HCT116 (cell line): ENCODE data around the gene FSCN2. TPM values are rescaled to one million over a fixed set of nuclear protein-coding genes. Genes with fewer than 3 reads are reported as not detected.

Experiments used
- ATAC-seq: fragments of 200-7000 bp; cut with Tn5 transposase; 2 replicates; pipeline ENCODE4 v1.9.1; 2020; ENCODE audit warnings: mild to moderate bottlenecking, moderate library complexity
- BruUV-seq: library from RNA; stranded (reverse); fragments of 400-500 nt; replicated peaks from 2 replicates; lab custom pipeline; 2021; lab: Mats Ljungman, UMichigan
- CTCF ChIA-PET: fragments of 300-600 bp; sonication (Branson Sonifier 250); formaldehyde crosslinking; loops from one replicate; lab custom pipeline; 2021; ENCODE audit warnings: antibody characterized with exemption; lab: Charles Lee
- POLR2A ChIA-PET: fragments of 300-600, 350-600 bp; sonication (Branson Sonifier 250); formaldehyde crosslinking; loops from one replicate; lab custom pipeline; 2021; ENCODE audit warnings: antibody characterized with exemption; lab: Charles Lee
- RAD21 ChIA-PET, 2 experiments: fragments of 300-600 bp; sonication (Branson Sonifier 250); formaldehyde crosslinking; loops; one replicate each; lab custom pipeline; 2023; ENCODE audit warnings: low total read pairs in 2 of 2; ENCODE audit not compliant: uncharacterized antibody in 2 of 2, unreplicated experiment in 2 of 2, low non-redundant PET in 1 of 2; lab: Charles Lee
- DNase-seq: peaks from one replicate; pipeline ENCODE4 v3.0.0-alpha.2; 2010; ENCODE audit warnings: low read depth, low spot score
- H2AFZ ChIP-seq: fragments of 200-600 bp; shearing (Covaris generic), sonication (generic); 2 replicates; pipeline ENCODE4 v1.6.1; 2017; ENCODE audit warnings: low read depth, mixed run types, mixed read lengths, antibody characterized with exemption, low read length; ENCODE audit not compliant: poor library complexity, severe bottlenecking
- H3K27ac ChIP-seq: 2 replicates; pipeline ENCODE4 v1.5.1; 2012; ENCODE audit warnings: low read depth, low read length
- H3K27me3 ChIP-seq: fragments of 200-600 bp; sonication (generic); 2 replicates; pipeline ENCODE4 v1.6.1; 2016; ENCODE audit warnings: mixed run types, low read length, mixed read lengths; ENCODE audit not compliant: insufficient read depth
- H3K36me3 ChIP-seq, 2 experiments: fragments of 200-500 bp in 1 of 2; fragments of 200-600 bp in 1 of 2; sonication (Bioruptor generic) in 1 of 2; sonication (generic) in 1 of 2; 2 replicates each; pipeline versions ENCODE4 v1.5.1 to v1.6.1; 2014 to 2016; ENCODE audit warnings: low read length in 2 of 2, inconsistent platforms in 1 of 2, mixed read lengths in 1 of 2, mixed run types in 1 of 2; ENCODE audit not compliant: insufficient read depth in 2 of 2, control insufficient read depth in 1 of 2
- H3K4me1 ChIP-seq, 2 experiments: fragments of 200-600 bp in 1 of 2; sonication (generic) in 1 of 2; 2 replicates each; pipeline versions ENCODE4 v1.5.1 to v1.6.1; 2012 to 2017; ENCODE audit warnings: low read length in 2 of 2, inconsistent platforms in 1 of 2, mild to moderate bottlenecking in 1 of 2, mixed read lengths in 1 of 2, mixed run types in 1 of 2, moderate library complexity in 1 of 2; ENCODE audit not compliant: insufficient read depth in 2 of 2, control insufficient read depth in 1 of 2
- H3K4me2 ChIP-seq: fragments of 200-600 bp; sonication (generic); 2 replicates; pipeline ENCODE4 v1.6.1; 2017; ENCODE audit warnings: mixed run types, low read length, mixed read lengths
- H3K4me3 ChIP-seq, 2 experiments: fragments of 200-600 bp in 1 of 2; sonication (generic) in 1 of 2; replicated peaks in 1 of 2; 2 replicates each; pipeline ENCODE4 v1.5.1; 2011 to 2016; ENCODE audit warnings: low read length in 2 of 2, control low read depth in 1 of 2, low read depth in 1 of 2, mild to moderate bottlenecking in 1 of 2, mixed read lengths in 1 of 2, mixed run types in 1 of 2
- H3K79me2 ChIP-seq: fragments of 200-600 bp; sonication (generic); 2 replicates; pipeline ENCODE4 v1.6.1; 2017; ENCODE audit warnings: mild to moderate bottlenecking, mixed run types, low read length, moderate library complexity, mixed read lengths; ENCODE audit not compliant: insufficient read depth
- H3K9ac ChIP-seq: fragments of 200-600 bp; sonication (generic); 2 replicates; pipeline ENCODE4 v1.6.1; 2016; ENCODE audit warnings: low read length, mixed read lengths
- H3K9me2 ChIP-seq: fragments of 200-600 bp; sonication (generic), shearing (Covaris generic); 2 replicates; pipeline ENCODE4 v1.6.1; 2017; ENCODE audit warnings: mixed run types, mild to moderate bottlenecking, moderate library complexity; ENCODE audit not compliant: insufficient read depth
- H3K9me3 ChIP-seq, 2 experiments: fragments of 200-500 bp in 1 of 2; fragments of 200-600 bp in 1 of 2; sonication (Bioruptor generic) in 1 of 2; sonication (generic) in 1 of 2; 2 replicates each; pipeline ENCODE4 v1.6.1; 2014 to 2017; ENCODE audit warnings: low read length in 2 of 2, mixed read lengths in 2 of 2, inconsistent platforms in 1 of 2, low read depth in 1 of 2, mild to moderate bottlenecking in 1 of 2, mixed run types in 1 of 2, moderate library complexity in 1 of 2; ENCODE audit not compliant: control insufficient read depth in 1 of 2, insufficient read depth in 1 of 2
- H4K20me1 ChIP-seq: fragments of 200-600 bp; sonication (generic), shearing (Covaris generic); 2 replicates; pipeline ENCODE4 v1.6.1; 2017; ENCODE audit warnings: mixed run types, mild to moderate bottlenecking, moderate library complexity; ENCODE audit not compliant: insufficient read depth
- CTCF ChIP-seq, 3 experiments: fragments of 200-600 bp in 1 of 3; sonication (generic) in 1 of 3; IDR thresholded peaks in 2 of 3; conservative IDR thresholded peaks in 1 of 3; 2 replicates each; pipeline ENCODE4 v1.5.1; 2012 to 2017; ENCODE audit warnings: low read depth in 2 of 3, low read length in 2 of 3, antibody characterized with exemption in 1 of 3, borderline replicate concordance in 1 of 3, control low read depth in 1 of 3, mild to moderate bottlenecking in 1 of 3, mixed read lengths in 1 of 3, mixed run types in 1 of 3, moderate library complexity in 1 of 3; ENCODE audit not compliant: insufficient read depth in 1 of 3
- EGR1 ChIP-seq: IDR thresholded peaks from 2 replicates; pipeline ENCODE4 v1.6.1; 2012; ENCODE audit warnings: low read depth
- EZH2 ChIP-seq: fragments of 200-600 bp; sonication (generic); IDR thresholded peaks from 2 replicates; pipeline ENCODE4 v1.6.1; 2017; ENCODE audit warnings: antibody characterized with exemption, mixed run types
- EZH2phosphoT487 ChIP-seq: fragments of 200-600 bp; IDR thresholded peaks from 2 replicates; pipeline ENCODE4 v1.6.1; 2018; ENCODE audit warnings: antibody characterized with exemption, borderline replicate concordance
- POLR2AphosphoS5 ChIP-seq: IDR thresholded peaks from 2 replicates; pipeline ENCODE4 v1.6.1; 2011; ENCODE audit warnings: mild to moderate bottlenecking, low read depth, low read length, moderate library complexity
- RAD21 ChIP-seq: IDR thresholded peaks from 2 replicates; pipeline ENCODE4 v1.6.1; 2012; ENCODE audit warnings: low read depth, mild to moderate bottlenecking
- SP1 ChIP-seq: IDR thresholded peaks from 2 replicates; pipeline ENCODE4 v1.6.1; 2012; ENCODE audit warnings: low read depth
- SRF ChIP-seq: IDR thresholded peaks from 2 replicates; pipeline ENCODE4 v1.6.1; 2012; ENCODE audit warnings: low read depth
- TCF7L2 ChIP-seq: IDR thresholded peaks from 2 replicates; pipeline ENCODE4 v1.7.0; 2011; ENCODE audit warnings: borderline replicate concordance, inconsistent platforms; ENCODE audit not compliant: insufficient read depth, insufficient read length; ENCODE audit errors: extremely low read depth
- ZBTB33 ChIP-seq: IDR thresholded peaks from 2 replicates; pipeline ENCODE4 v1.6.1; 2011; ENCODE audit warnings: mild to moderate bottlenecking, low read length, moderate library complexity; ENCODE audit not compliant: insufficient replicate concordance; ENCODE audit errors: extremely low read depth
- ZNF274 ChIP-seq: fragments of 200-500 bp; sonication (Bioruptor generic); IDR thresholded peaks from 2 replicates; pipeline ENCODE4 v1.6.1; 2014; ENCODE audit warnings: mild to moderate bottlenecking, low read depth, low read length, inconsistent platforms
- intact Hi-C: fragments of 100-400 bp; cut with micrococcal nuclease; formaldehyde crosslinking; loops from 2 replicates; pipeline ENCODE4 v1.10.0; 2022
- total RNA-seq: library from RNA; stranded (reverse); gene quantifications from one replicate; pipeline ENCODE4 v1.2.1, GENCODE V29; 2021; ENCODE audit not compliant: unreplicated experiment

FSCN2 gene
- total RNA-seq, 1 experiment from 2014 or later: 10.1 TPM

- no peak overlapping the region for H2AFZ ChIP-seq
- ATAC-seq (no peak), DNase-seq (no peak)
- intact Hi-C loops: no loop called here
- no peak overlapping the region; the same call in 1 of the 2 replicates for H3K27ac ChIP-seq
- BruUV-seq: no TSS peak
- TF ChIP-seq EZH2 (no peak), POLR2AphosphoS5 (no peak), SP1 (no peak), CTCF (IDR thresholded peaks at IDR 0.05 in 2 of 3, conservative IDR thresholded peaks at IDR 0.05 in 1 of 3; ENCODE audit: borderline replicate concordance in 1 of 3, insufficient read depth in 1 of 3, low read depth in 2 of 3, low read length in 2 of 3) (no peak), TCF7L2 (no peak), ZNF274 (no peak), SRF (no peak), EGR1 (no peak), ZBTB33 (no peak), RAD21 (no peak), EZH2phosphoT487 (no peak)
- no peak overlapping the region for H3K4me2 ChIP-seq
- H4K20me1 ChIP-seq: no peaks in the 10 kb centered on the region
- H3K27me3 ChIP-seq: no peaks in the 10 kb centered on the region
- H3K79me2 ChIP-seq: no peaks in the 10 kb centered on the region
- H3K4me3 ChIP-seq: no peak overlapping the region
- peaks cover 0 to 7% of the 10 kb centered on the region in 2 experiments; a peak in 1 of 4 replicates for H3K4me1 ChIP-seq
- H3K9ac ChIP-seq: no peak overlapping the region
- H3K9me3 ChIP-seq: no peaks in the 10 kb centered on the region
- ChIA-PET POLR2A (interaction anchor here (1.1 kb wide), 1 partner anchor 31 kb away, joined by 3 read pairs; no protein-coding TSS in a partner anchor), RAD21 (no interaction called here), CTCF (interaction anchor here (0.7 kb wide), 1 partner anchor 22 kb away, joined by 3 read pairs; no protein-coding TSS in a partner anchor)
- H3K9me2 ChIP-seq: no peaks in the 10 kb centered on the region
- peaks cover 8 to 21% of the 10 kb centered on the region in 2 experiments for H3K36me3 ChIP-seq
Observed at GRCh38 chr17:81540676-81541027, 12.5 kb downstream of the FSCN2 start.
